NCI-H146 (cell line): Measurements from ENCODE around the gene RBMS2.
"Not testable (repeated sequence)": the region's sequence is repeated elsewhere in the genome, so short reads cannot be mapped to it uniquely, and the experiment has no call there.

Experiments used
- DNase-seq: peaks from one replicate; lab custom pipeline; 2025; lab: John Stamatoyannopoulos, UW

The RBMS2 gene

GRCh38 chr12:56517854-56518253, 3.8 kb upstream of the RBMS2 start:
- no peak for DNase-seq

GRCh38 chr12:56518570-56518969, 3.0 kb upstream of the RBMS2 start:
- no peak for DNase-seq

GRCh38 chr12:56520048-56520447, 1.6 kb upstream of the RBMS2 start:
- no peak for DNase-seq

GRCh38 chr12:56520506-56520905, 1.1 kb upstream of the RBMS2 start:
- DNase-seq, result no peak

- no peak for DNase-seq
Observed at GRCh38 chr12:56521209-56521589, 421 bp upstream of the RBMS2 start.

- DNase-seq, result no peak
Observed at GRCh38 chr12:56522411-56523193, 982 bp downstream of the RBMS2 start.

- no peak for DNase-seq
Observed at GRCh38 chr12:56528846-56529245, 7.2 kb downstream of the RBMS2 start.

GRCh38 chr12:56529656-56530055, 8.0 kb downstream of the RBMS2 start:
- no peak for DNase-seq

- no peak for DNase-seq
Observed at GRCh38 chr12:56530390-56531055, 8.9 kb downstream of the RBMS2 start.

GRCh38 chr12:56537546-56537945, 15.9 kb downstream of the RBMS2 start:
- DNase-seq, result no peak

GRCh38 chr12:56541631-56542030, 20.0 kb downstream of the RBMS2 start:
- DNase-seq, result no peak

- DNase-seq, result no peak
Observed at GRCh38 chr12:56542164-56542563, 20.5 kb downstream of the RBMS2 start.

- DNase-seq, result no peak
Observed at GRCh38 chr12:56545023-56545604, 23.5 kb downstream of the RBMS2 start.

GRCh38 chr12:56546680-56547079, 25.1 kb downstream of the RBMS2 start:
- DNase-seq, result no peak

GRCh38 chr12:56551070-56551469, 29.4 kb downstream of the RBMS2 start:
- DNase-seq, result no peak

GRCh38 chr12:56565510-56566101, 44.0 kb downstream of the RBMS2 start:
- peak; percentile 27 for DNase-seq

GRCh38 chr12:56568146-56568545, 46.5 kb downstream of the RBMS2 start:
- no peak for DNase-seq

GRCh38 chr12:56571121-56571520, 49.5 kb downstream of the RBMS2 start:
- DNase-seq, result no peak

- DNase-seq, result no peak
Observed at GRCh38 chr12:56572288-56572687, 50.7 kb downstream of the RBMS2 start.

- DNase-seq, result no peak
Observed at GRCh38 chr12:56574210-56574609, 52.6 kb downstream of the RBMS2 start.

- not testable (repeated sequence) for DNase-seq
Observed at GRCh38 chr12:56577248-56577647, 55.6 kb downstream of the RBMS2 start.

GRCh38 chr12:56578983-56579546, 57.4 kb downstream of the RBMS2 start:
- no peak for DNase-seq
